ACC112 (cell line): Measurements from ENCODE around the gene STRAP.

ENCODE experiments used
- H2AFZ ChIP-seq: fragments of 200-600 bp; sonication (generic); one replicate; pipeline ENCODE4 v1.6.0; 2017; ENCODE audit warnings: antibody characterized with exemption, low read length; ENCODE audit not compliant: unreplicated experiment
- H3K27ac ChIP-seq: fragments of 200-600 bp; sonication (generic); 2 replicates; pipeline ENCODE4 v1.5.1; 2014; ENCODE audit warnings: low read depth, mild to moderate bottlenecking, antibody characterized with exemption, low read length, moderate library complexity
- H3K27me3 ChIP-seq: fragments of 200-600 bp; sonication (generic); 2 replicates; pipeline ENCODE4 v1.6.1; 2014; ENCODE audit warnings: mild to moderate bottlenecking, antibody characterized with exemption, low read length, moderate library complexity, mixed read lengths; ENCODE audit not compliant: insufficient read depth
- H3K36me3 ChIP-seq: fragments of 200-600 bp; sonication (generic); 2 replicates; pipeline ENCODE4 v1.6.1; 2016; ENCODE audit warnings: mild to moderate bottlenecking, antibody characterized with exemption, low read length, moderate library complexity, mixed read lengths; ENCODE audit not compliant: insufficient read depth
- H3K4me1 ChIP-seq: fragments of 200-600 bp; sonication (generic); one replicate; pipeline ENCODE4 v1.6.1; 2016; ENCODE audit warnings: low read length, mixed read lengths; ENCODE audit not compliant: insufficient read depth, unreplicated experiment, control insufficient read depth
- H3K4me3 ChIP-seq: fragments of 200-600 bp; sonication (generic); 2 replicates; pipeline ENCODE4 v1.5.1; 2014; ENCODE audit warnings: mild to moderate bottlenecking, low read depth, low read length
- H3K79me2 ChIP-seq: fragments of 200-600 bp; sonication (generic); one replicate; pipeline ENCODE4 v1.6.0; 2016; ENCODE audit warnings: low read length; ENCODE audit not compliant: control insufficient read depth, unreplicated experiment, insufficient read depth

STRAP gene

GRCh38 chr12:15852383-15852782, 29.8 kb upstream of the STRAP start:
- no peak overlapping the region for H2AFZ ChIP-seq
- no peaks in the 10 kb centered on the region for H3K79me2 ChIP-seq
- no peaks in the 10 kb centered on the region for H3K27me3 ChIP-seq
- H3K4me3 ChIP-seq: no peak overlapping the region
- H3K27ac ChIP-seq: peak overlapping the region; percentile 76
- H3K4me1 ChIP-seq: peaks cover 36% of the 10 kb centered on the region
- H3K36me3 ChIP-seq: no peaks in the 10 kb centered on the region

GRCh38 chr12:15853877-15854276, 28.3 kb upstream of the STRAP start:
- H2AFZ ChIP-seq: no peak overlapping the region
- no peaks in the 10 kb centered on the region for H3K36me3 ChIP-seq
- H3K79me2 ChIP-seq: no peaks in the 10 kb centered on the region
- H3K4me3 ChIP-seq: no peak overlapping the region
- no peaks in the 10 kb centered on the region for H3K27me3 ChIP-seq
- peaks cover 36% of the 10 kb centered on the region for H3K4me1 ChIP-seq
- H3K27ac ChIP-seq: no peak overlapping the region

DNA sequence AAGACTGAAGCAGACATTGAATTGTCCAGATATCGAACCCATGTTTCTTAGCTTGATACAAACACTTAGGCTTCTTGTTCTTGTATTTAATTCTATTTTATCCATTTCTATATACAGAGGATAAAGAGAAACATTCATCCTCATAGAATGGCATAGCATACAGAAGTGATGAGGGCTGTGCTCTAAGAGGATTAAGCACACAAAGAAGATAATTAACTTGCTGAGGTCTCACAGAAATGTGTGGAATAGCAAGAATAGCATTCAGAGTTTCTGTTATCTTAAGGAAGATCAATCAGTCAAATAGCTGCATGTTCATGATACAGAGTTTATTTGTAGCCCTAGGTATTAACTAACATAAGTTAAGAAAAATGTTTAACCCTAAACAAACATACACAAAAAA, 27.3 kb upstream of the STRAP start:
- H3K27ac ChIP-seq: peak overlapping the region; percentile 95
- no peaks in the 10 kb centered on the region for H3K79me2 ChIP-seq
- H2AFZ ChIP-seq: peak overlapping the region; percentile 48
- no peaks in the 10 kb centered on the region for H3K36me3 ChIP-seq
- H3K27me3 ChIP-seq: no peaks in the 10 kb centered on the region
- peaks cover 39% of the 10 kb centered on the region for H3K4me1 ChIP-seq
- H3K4me3 ChIP-seq: peak overlapping the region; percentile 60; the same call in 1 of the 2 replicates

DNA sequence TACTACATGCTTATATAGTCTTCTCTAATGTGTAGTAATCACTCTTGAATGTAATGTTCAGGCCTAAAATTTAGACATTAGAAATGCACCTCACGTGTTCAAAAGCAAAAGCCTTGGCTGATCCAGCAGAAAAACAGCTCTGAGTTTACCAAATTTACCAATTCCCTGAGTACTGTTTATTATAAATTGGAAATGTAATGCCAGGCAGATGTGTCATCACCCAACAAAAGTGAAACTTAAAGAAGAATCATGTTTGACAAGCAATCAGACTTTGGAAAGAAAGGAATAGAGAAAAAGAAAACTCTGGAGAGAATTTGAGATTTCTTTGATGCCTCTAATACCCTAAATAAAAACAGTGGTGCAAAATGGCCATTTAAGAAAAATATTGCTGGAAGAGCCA, 26.5 kb upstream of the STRAP start:
- Histone ChIP-seq H3K27ac (peak overlapping the region; percentile 95), H3K79me2 (no peaks in the 10 kb centered on the region), H3K4me3 (peak overlapping the region; percentile 60), H2AFZ (peak overlapping the region; percentile 82), H3K36me3 (no peaks in the 10 kb centered on the region), H3K27me3 (no peaks in the 10 kb centered on the region), H3K4me1 (peaks cover 39% of the 10 kb centered on the region)

GRCh38 chr12:15856097-15856982, 25.8 kb upstream of the STRAP start:
- Histone ChIP-seq H3K27ac (peak overlapping the region; percentile 95), H3K79me2 (no peaks in the 10 kb centered on the region), H3K4me1 (peaks cover 39% of the 10 kb centered on the region), H3K4me3 (peak overlapping the region; percentile 60), H3K36me3 (no peaks in the 10 kb centered on the region), H2AFZ (peak overlapping the region; percentile 82), H3K27me3 (no peaks in the 10 kb centered on the region)

DNA sequence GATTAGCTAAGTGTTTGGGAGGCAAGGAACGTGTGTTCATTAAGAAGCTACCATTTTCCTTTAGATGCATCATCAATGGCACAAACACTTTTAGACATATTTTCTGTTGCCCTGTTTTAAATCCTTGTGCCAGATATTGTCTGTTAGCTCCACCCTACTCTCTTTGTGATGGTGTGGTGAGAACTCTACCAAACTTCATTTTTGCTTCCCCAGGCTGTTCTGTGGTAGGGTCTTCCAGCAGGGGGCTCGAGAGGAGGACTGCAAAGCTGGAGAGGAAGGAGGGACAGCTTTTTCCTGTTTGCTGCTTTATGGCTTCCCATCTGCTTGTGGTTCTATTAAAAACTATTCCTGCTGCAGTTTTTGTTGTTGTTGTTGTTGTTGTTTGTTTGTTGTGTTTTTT, 23.8 kb upstream of the STRAP start:
- Histone ChIP-seq H3K4me1 (peaks cover 29% of the 10 kb centered on the region), H3K36me3 (no peaks in the 10 kb centered on the region), H3K4me3 (no peak overlapping the region), H3K27ac (no peak overlapping the region), H3K79me2 (no peaks in the 10 kb centered on the region), H3K27me3 (no peaks in the 10 kb centered on the region), H2AFZ (no peak overlapping the region)

GRCh38 chr12:15859116-15859515, 23.1 kb upstream of the STRAP start:
- Histone ChIP-seq H3K36me3 (no peaks in the 10 kb centered on the region), H3K27ac (no peak overlapping the region), H3K79me2 (no peaks in the 10 kb centered on the region), H3K27me3 (no peaks in the 10 kb centered on the region), H3K4me3 (no peak overlapping the region), H2AFZ (no peak overlapping the region), H3K4me1 (peaks cover 21% of the 10 kb centered on the region)

GRCh38 chr12:15861404-15861803, 20.8 kb upstream of the STRAP start:
- Histone ChIP-seq H2AFZ (no peak overlapping the region), H3K79me2 (no peaks in the 10 kb centered on the region), H3K4me3 (no peak overlapping the region), H3K36me3 (no peaks in the 10 kb centered on the region), H3K27me3 (no peaks in the 10 kb centered on the region), H3K27ac (no peak overlapping the region), H3K4me1 (peaks cover 3% of the 10 kb centered on the region)

GRCh38 chr12:15862840-15863239, 19.3 kb upstream of the STRAP start:
- Histone ChIP-seq H3K36me3 (no peaks in the 10 kb centered on the region), H3K4me1 (peaks cover 3% of the 10 kb centered on the region), H2AFZ (no peak overlapping the region), H3K4me3 (no peak overlapping the region), H3K79me2 (no peaks in the 10 kb centered on the region), H3K27me3 (no peaks in the 10 kb centered on the region), H3K27ac (no peak overlapping the region)

DNA sequence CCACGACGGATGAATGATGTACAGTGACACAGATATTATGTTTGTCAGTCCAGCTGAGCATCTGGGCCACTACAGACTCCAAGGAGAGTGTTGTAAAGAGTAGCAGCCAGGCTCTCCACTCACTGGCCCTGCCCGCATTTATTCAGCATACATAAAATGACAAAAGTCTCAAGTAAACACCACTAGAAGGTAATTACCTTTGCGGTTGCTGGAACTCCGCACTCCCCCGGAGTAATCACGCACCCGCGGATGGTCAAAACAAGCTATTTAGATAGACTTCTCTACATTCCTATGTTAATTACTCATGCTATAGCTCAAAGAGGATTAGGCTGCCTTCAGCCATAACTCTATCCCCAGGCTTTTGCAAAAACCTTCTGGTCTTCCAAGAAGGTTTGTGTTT, 18.8 kb upstream of the STRAP start:
- Histone ChIP-seq H3K27ac (no peak overlapping the region), H3K27me3 (no peaks in the 10 kb centered on the region), H3K36me3 (no peaks in the 10 kb centered on the region), H3K79me2 (no peaks in the 10 kb centered on the region), H3K4me1 (peaks cover 3% of the 10 kb centered on the region), H3K4me3 (no peak overlapping the region), H2AFZ (no peak overlapping the region)

GRCh38 chr12:15863984-15864383, 18.2 kb upstream of the STRAP start:
- Histone ChIP-seq H2AFZ (no peak overlapping the region), H3K36me3 (no peaks in the 10 kb centered on the region), H3K27me3 (no peaks in the 10 kb centered on the region), H3K4me1 (peaks cover 3% of the 10 kb centered on the region), H3K27ac (no peak overlapping the region), H3K79me2 (no peaks in the 10 kb centered on the region), H3K4me3 (no peak overlapping the region)
